Suprapubic skin (tissue), 4 donors: ENCODE measurements around the gene S100A5. TPM values are rescaled to one million over a fixed set of nuclear protein-coding genes. Genes with fewer than 3 reads are reported as not detected.

Experiments
- DNase-seq, 2 donors: peaks; one replicate each; pipeline ENCODE4 v3.0.0-alpha.2; 2019; ENCODE audit warnings: low spot score in 2 of 2
- H3K27ac ChIP-seq: fragments of 200-600 bp; sonication (generic); one replicate; pipeline ENCODE4 v1.5.1; 2019
- H3K27me3 ChIP-seq: fragments of 200-600 bp; sonication (generic); one replicate; pipeline ENCODE4 v1.5.1; 2019
- H3K36me3 ChIP-seq: fragments of 200-600 bp; sonication (generic); one replicate; pipeline ENCODE4 v1.5.1; 2019
- H3K4me1 ChIP-seq: fragments of 200-600 bp; sonication (generic); one replicate; pipeline ENCODE4 v1.5.1; 2019
- H3K4me3 ChIP-seq: fragments of 200-600 bp; sonication (generic); one replicate; pipeline ENCODE4 v1.5.1; 2019; ENCODE audit warnings: mild to moderate bottlenecking
- H3K9me3 ChIP-seq: fragments of 200-600 bp; sonication (generic); one replicate; pipeline ENCODE4 v1.5.1; 2019
- CTCF ChIP-seq, 2 donors: fragments of 200-600 bp in 1 of 2; fragments of 450-650 bp in 1 of 2; sonication (generic) in 1 of 2; IDR thresholded peaks; one replicate each; pipeline ENCODE4 v1.5.1; 2016 to 2019; ENCODE audit warnings: antibody characterized with exemption in 2 of 2, mild to moderate bottlenecking in 1 of 2, moderate library complexity in 1 of 2
- POLR2A ChIP-seq, 2 donors: fragments of 450-650 bp; IDR thresholded peaks; one replicate each; pipeline ENCODE4 v1.6.1; 2017; ENCODE audit warnings: antibody characterized with exemption in 2 of 2, mild to moderate bottlenecking in 2 of 2, moderate library complexity in 2 of 2
- POLR2AphosphoS5 ChIP-seq, 3 donors: sonication (generic); formaldehyde crosslinking; IDR thresholded peaks; one replicate each; pipeline ENCODE4 v1.6.1; 2017; ENCODE audit warnings: antibody characterized with exemption in 3 of 3
- WGBS: methylation state at CpG from one replicate; pipeline ENCODE4 v1.1.5; 2018; 5-methylcytosine and 5-hydroxymethylcytosine counted together
- total RNA-seq, 4 donors: library from RNA; depleted of rRNA; stranded (reverse); fragments of >200 nt; gene quantifications; one replicate each; pipeline ENCODE4 v1.1.0, GENCODE V29; 2016

Gene S100A5
- total RNA-seq, 4 donors from 2014 or later = not detected

- Histone ChIP-seq H3K27ac (no peak overlapping the region), H3K27me3 (no peaks in the 10 kb centered on the region), H3K4me3 (no peak overlapping the region), H3K4me1 (peaks cover 38% of the 10 kb centered on the region), H3K36me3 (no peaks in the 10 kb centered on the region), H3K9me3 (no peaks in the 10 kb centered on the region)
- 10% methylated on average over 4 of the region's 4 CpGs for WGBS
- TF ChIP-seq POLR2AphosphoS5 (IDR thresholded peaks at IDR 0.05) = no peak
- no peak for DNase-seq
Measured at GRCh38 chr1:153488731-153489130, 52.0 kb downstream of the S100A5 start.

- no peak overlapping the region for H3K27ac ChIP-seq
- H3K27me3 ChIP-seq = no peaks in the 10 kb centered on the region
- no peak for TF ChIP-seq POLR2A (IDR thresholded peaks at IDR 0.05)
- TF ChIP-seq CTCF (IDR thresholded peaks at IDR 0.05) = no peak
- H3K4me3 ChIP-seq = no peak overlapping the region
- no peaks in the 10 kb centered on the region for H3K36me3 ChIP-seq
- H3K4me1 ChIP-seq = peaks cover 27% of the 10 kb centered on the region
- no peak for DNase-seq
- WGBS = 100% methylated on average over 2 of the region's 2 CpGs
- no peaks in the 10 kb centered on the region for H3K9me3 ChIP-seq
Measured at GRCh38 chr1:153487707-153488106, 53.0 kb downstream of the S100A5 start.

Other genes starting within 250 kb of the S100A5 start
- 10 to 100 TPM; 34.2 to 72.1 (median 55.3) TPM for gene PGLYRP3, start 228.0 kb downstream of the S100A5 start, total RNA-seq
- 10 to 100 TPM; 13.0 to 35.0 (median 21.2) TPM for gene PGLYRP4, start 192.1 kb downstream of the S100A5 start, total RNA-seq
- 10 to 100 TPM; 11.0 to 95.4 (median 51.1) TPM for gene S100A9, start 183.1 kb downstream of the S100A5 start, total RNA-seq
- gene S100A12, start 165.3 kb downstream of the S100A5 start, total RNA-seq = not detected
- 10 to 100 TPM in 3 of 4 donors, 1 to 10 TPM in 1; 5.7 to 38.4 (median 19.5) TPM for gene S100A8, start 149.9 kb downstream of the S100A5 start, total RNA-seq
- gene S100A7A, start 124.4 kb downstream of the S100A5 start, total RNA-seq = under 1 TPM in 1 of 4 donors, not detected in 3; 0.10 TPM
- gene S100A7, start 80.3 kb downstream of the S100A5 start, total RNA-seq = 100 to 1,000 TPM in 1 of 4 donors, 10 to 100 TPM in 2, 1 to 10 TPM in 1; 5.1 to 107 (median 20.2) TPM
- 100 to 1,000 TPM; 135 to 264 (median 241) TPM for gene S100A6, start 4.9 kb downstream of the S100A5 start, total RNA-seq
- gene S100A4, start 4.9 kb upstream of the S100A5 start, total RNA-seq = 100 to 1,000 TPM in 3 of 4 donors, 10 to 100 TPM in 1; 89.3 to 229 (median 175) TPM
- 100 to 1,000 TPM in 1 of 4 donors, 10 to 100 TPM in 2, not detected in 1; 42.6 to 342 (median 88.0) TPM for gene S100A3, start 8.3 kb upstream of the S100A5 start, total RNA-seq
- 100 to 1,000 TPM; 127 to 519 (median 267) TPM for gene S100A2, start 24.9 kb upstream of the S100A5 start, total RNA-seq
- 100 to 1,000 TPM; 133 to 668 (median 414) TPM for gene S100A16, start 72.2 kb upstream of the S100A5 start, total RNA-seq
- 100 to 1,000 TPM; 252 to 555 (median 445) TPM for gene S100A14, start 75.4 kb upstream of the S100A5 start, total RNA-seq
- 10 to 100 TPM; 28.0 to 55.4 (median 43.1) TPM for gene S100A13, start 86.6 kb upstream of the S100A5 start, total RNA-seq
- gene S100A1, start 87.5 kb upstream of the S100A5 start, total RNA-seq = 10 to 100 TPM; 17.9 to 33.2 (median 21.1) TPM
- 10 to 100 TPM; 56.8 to 78.1 (median 58.2) TPM for gene CHTOP, start 93.1 kb upstream of the S100A5 start, total RNA-seq
- gene SNAPIN, start 117.8 kb upstream of the S100A5 start, total RNA-seq = 10 to 100 TPM; 33.6 to 41.1 (median 35.6) TPM
- 100 to 1,000 TPM in 3 of 4 donors, 10 to 100 TPM in 1; 68.2 to 149 (median 127) TPM for gene ILF2, start 130.1 kb upstream of the S100A5 start, total RNA-seq
- gene NPR1, start 137.8 kb upstream of the S100A5 start, total RNA-seq = 10 to 100 TPM in 1 of 4 donors, 1 to 10 TPM in 3; 4.7 to 19.2 (median 6.9) TPM
- 10 to 100 TPM; 38.3 to 75.4 (median 43.9) TPM for gene INTS3, start 187.1 kb upstream of the S100A5 start, total RNA-seq
- 10 to 100 TPM; 18.3 to 72.3 (median 39.6) TPM for gene SLC27A3, start 234.5 kb upstream of the S100A5 start, total RNA-seq